Measurements from ENCODE around the gene AKAP1. TPM values are rescaled to one million over a fixed set of nuclear protein-coding genes. Genes with fewer than 3 reads are reported as not detected.

The AKAP1 gene
- total and polyA plus RNA-seq, 11 donors = 55.8 to 240 (median 128) TPM

DNA sequence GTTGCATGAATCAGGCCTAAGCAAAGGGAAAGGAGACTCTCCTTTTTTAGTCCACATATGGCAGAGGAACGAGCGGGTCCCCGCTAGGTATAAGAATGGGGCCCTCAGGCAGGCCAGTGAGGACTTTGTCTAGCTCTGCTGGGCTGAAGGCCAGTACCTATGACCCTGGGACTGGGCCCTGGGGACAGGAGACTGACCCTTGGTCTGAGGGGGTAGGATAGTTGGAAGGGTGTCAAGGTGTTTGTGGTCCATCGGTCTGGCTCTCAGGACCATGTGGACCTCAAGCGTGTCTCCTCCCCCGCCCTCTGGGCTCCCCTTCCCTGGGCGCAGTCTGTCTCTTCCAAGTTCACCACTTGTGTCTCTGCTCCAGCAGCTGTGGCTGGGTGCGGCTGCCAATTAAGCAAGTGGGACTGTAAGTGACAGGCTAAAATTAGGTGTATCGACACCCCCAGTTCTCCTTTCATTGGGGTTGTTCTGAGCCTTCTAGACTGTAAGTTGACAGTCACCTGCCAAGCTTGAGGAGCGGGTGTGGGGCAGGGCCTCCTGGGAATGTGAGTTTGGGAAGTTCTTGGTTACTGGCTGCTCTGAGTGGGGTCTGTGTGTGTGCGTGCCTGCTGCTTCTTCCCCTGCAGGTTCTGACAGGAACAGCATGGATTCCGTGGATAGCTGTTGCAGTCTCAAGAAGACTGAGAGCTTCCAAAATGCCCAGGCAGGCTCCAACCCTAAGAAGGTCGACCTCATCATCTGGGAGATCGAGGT, 24.5 kb downstream of the AKAP1 start:
- 41 to 56% (median 50%) methylated on average over 12 to 14 of the region's 14 CpGs for WGBS, 4 donors
- TF ChIP-seq POLR2A (IDR thresholded peaks at IDR 0.05) (no peak), CTCF (IDR thresholded peaks at IDR 0.05) (peak in 7 of 12 donors; percentile 16 to 35 (median 18))
- intact Hi-C loops (cut with DNase I) = loop anchor here in 7 of 10 donors (1.0 to 10.0 kb wide), 5 partner anchors 23 to 105 kb away; no protein-coding TSS in a partner anchor

DNA sequence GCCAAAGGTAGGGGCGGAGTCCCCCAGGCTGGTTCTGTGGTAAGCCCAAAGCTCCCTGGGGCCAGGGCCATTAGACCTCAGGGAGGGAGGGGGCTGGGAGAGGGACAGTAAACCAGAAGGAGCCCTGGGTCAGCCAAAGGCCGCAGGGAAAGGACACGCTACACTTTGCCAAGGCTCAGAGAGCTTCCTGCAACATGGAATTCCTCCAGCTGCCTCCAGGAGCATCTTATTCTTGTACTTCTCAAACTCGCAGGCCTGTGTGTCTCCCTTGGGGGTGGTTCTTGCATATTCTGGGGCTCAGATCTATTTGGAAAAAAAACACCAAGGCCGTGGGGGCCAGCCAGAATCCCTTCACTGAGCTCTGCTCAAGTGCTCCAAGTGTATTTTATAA, 25.1 kb downstream of the AKAP1 start:
- Histone ChIP-seq H3K36me3 (peaks cover 0 to 46% (median 26%) of the 10 kb centered on the region in 9 donors), H3K4me3 (no peak overlapping the region), H3K27me3 (no peaks in the 10 kb centered on the region), H3K27ac (peak overlapping the region; percentile 53 to 96 (median 86)), H3K9me3 (no peaks in the 10 kb centered on the region), H3K4me1 (peaks cover 6 to 93% (median 72%) of the 10 kb centered on the region in 12 donors)
- intact Hi-C loops (cut with DNase I) = loop anchor here in 7 of 10 donors (2.0 to 10.0 kb wide), 3 partner anchors 23 to 105 kb away; no protein-coding TSS in a partner anchor
- WGBS, 4 donors = 23 to 30% (median 27%) methylated on average over 5 of the region's 5 CpGs
- peak in 2 of 12 donors; percentile 5 to 9 for TF ChIP-seq CTCF (IDR thresholded peaks at IDR 0.05)
- no peak for TF ChIP-seq POLR2A (IDR thresholded peaks at IDR 0.05)
- DNase-seq (peak; percentile 56 to 81 (median 63)), ATAC-seq (peak; percentile 29 to 47 (median 39))

More for the DNA sequence above, 24.5 kb downstream of the AKAP1 start:
- Histone ChIP-seq H3K27ac (peak overlapping the region; percentile 53 to 96 (median 86)), H3K4me1 (peaks cover 6 to 93% (median 72%) of the 10 kb centered on the region in 12 donors), H3K9me3 (no peaks in the 10 kb centered on the region), H3K36me3 (peaks cover 0 to 40% (median 20%) of the 10 kb centered on the region in 9 donors), H3K4me3 (no peak overlapping the region), H3K27me3 (no peaks in the 10 kb centered on the region)
- peak; percentile 59 to 89 (median 76) for DNase-seq
- peak; percentile 62 to 69 (median 64) for ATAC-seq

GRCh38 chr17:57110579-57111325, 25.7 kb downstream of the AKAP1 start:
- ATAC-seq (peak; percentile 33 to 50 (median 41)), DNase-seq (peak in 4 of 5 donors; percentile 50 to 74 (median 62))
- Histone ChIP-seq H3K9me3 (no peaks in the 10 kb centered on the region), H3K36me3 (peaks cover 0 to 49% (median 30%) of the 10 kb centered on the region in 9 donors), H3K27ac (peak overlapping the region; percentile 53 to 96 (median 86)), H3K4me1 (peaks cover 6 to 97% (median 73%) of the 10 kb centered on the region in 12 donors), H3K4me3 (no peak overlapping the region), H3K27me3 (no peaks in the 10 kb centered on the region)
- WGBS, 4 donors = 51 to 62% (median 57%) methylated on average over 12 of the region's 12 CpGs
- no peak for TF ChIP-seq POLR2A (IDR thresholded peaks at IDR 0.05)
- no peak for TF ChIP-seq CTCF (IDR thresholded peaks at IDR 0.05)
- intact Hi-C loops (cut with DNase I) = loop anchor here in 7 of 10 donors (2.0 to 10.0 kb wide), 3 partner anchors 24 to 106 kb away; no protein-coding TSS in a partner anchor
